Muscle of leg (tissue), 11 donors: ENCODE results near the gene CRABP1. TPM values are rescaled to one million over a fixed set of nuclear protein-coding genes. Genes with fewer than 3 reads are reported as not detected.

Experiments used
- DNase-seq: peaks from one replicate; pipeline ENCODE4 v3.0.0; 2013
- H3K27ac ChIP-seq: one replicate; pipeline ENCODE4 v1.5.1; 2013; ENCODE audit warnings: mild to moderate bottlenecking, low read length, control low read depth
- H3K27me3 ChIP-seq: one replicate; pipeline ENCODE4 v1.6.1; 2013; ENCODE audit warnings: low read length; ENCODE audit not compliant: control insufficient read depth, insufficient read depth
- H3K36me3 ChIP-seq: one replicate; pipeline ENCODE4 v1.6.1; 2013; ENCODE audit warnings: low read length; ENCODE audit not compliant: control insufficient read depth, insufficient read depth
- H3K4me1 ChIP-seq: one replicate; pipeline ENCODE4 v1.6.1; 2013; ENCODE audit warnings: low read length; ENCODE audit not compliant: control insufficient read depth, insufficient read depth
- H3K4me3 ChIP-seq: one replicate; pipeline ENCODE4 v1.5.1; 2013; ENCODE audit warnings: low read length, control low read depth
- H3K9me3 ChIP-seq: replicated peaks from 2 replicates; pipeline ENCODE4 v1.6.1; 2013; ENCODE audit warnings: low read depth, low read length; ENCODE audit not compliant: control insufficient read depth
- WGBS: methylation state at CpG from one replicate; pipeline ENCODE4 v1.1.5; 2013; ENCODE audit warnings: missing lambda C conversion rate; ENCODE audit not compliant: insufficient coverage; 5-methylcytosine and 5-hydroxymethylcytosine counted together
- polyA plus RNA-seq, 8 donors: library from polyadenylated mRNA; unstranded; fragments of 120-200 nt; gene quantifications; one replicate each; pipeline versions ENCODE4 v1.2.1 to v1.2.3, GENCODE V29; 2013; ENCODE audit warnings: inconsistent platforms in 1 of 8, low replicate concordance in 1 of 8; ENCODE audit not compliant: insufficient read length in 8 of 8, insufficient read depth in 1 of 8
- total RNA-seq: library from RNA; stranded (reverse); fragments of 120-200 nt; gene quantifications from one replicate; pipeline ENCODE4 v1.2.4, GENCODE V29; 2013

Gene CRABP1
- total and polyA plus RNA-seq, 9 donors: 16.3 to 159 (median 65.2) TPM

- DNase-seq: no peak
- Histone ChIP-seq H3K4me1 (peaks cover 2% of the 10 kb centered on the region), H3K9me3 (no peaks in the 10 kb centered on the region), H3K36me3 (no peaks in the 10 kb centered on the region), H3K27me3 (peaks cover 5% of the 10 kb centered on the region), H3K27ac (no peak overlapping the region), H3K4me3 (no peak overlapping the region)
- 40% methylated on average over 1 of the region's 9 CpGs for WGBS
These were observed 56.8 kb downstream of the CRABP1 start for GRCh38 chr15:78396976-78397375.

GRCh38 chr15:78397382-78397781 lies 57.2 kb downstream of the CRABP1 start:
- no peak for DNase-seq
- 100% methylated on average over 2 of the region's 2 CpGs for WGBS
- Histone ChIP-seq H3K4me1 (peaks cover 2% of the 10 kb centered on the region), H3K27me3 (peaks cover 5% of the 10 kb centered on the region), H3K4me3 (no peak overlapping the region), H3K9me3 (no peaks in the 10 kb centered on the region), H3K27ac (no peak overlapping the region), H3K36me3 (no peaks in the 10 kb centered on the region)

Other genes starting within 250 kb of the CRABP1 start
- not detected for gene SH2D7, start 247.8 kb upstream of the CRABP1 start, total RNA-seq
- gene SH2D7, start 247.8 kb upstream of the CRABP1 start, polyA plus RNA-seq: under 1 TPM; 0.06 to 0.36 (median 0.13) TPM
- 15.5 TPM for gene CIB2, start 208.9 kb upstream of the CRABP1 start, total RNA-seq
- 10 to 100 TPM; 12.7 to 31.6 (median 17.2) TPM for gene CIB2, start 208.9 kb upstream of the CRABP1 start, polyA plus RNA-seq
- 25.3 TPM for gene IDH3A, start 191.0 kb upstream of the CRABP1 start, total RNA-seq
- 10 to 100 TPM; 31.3 to 50.1 (median 35.6) TPM for gene IDH3A, start 191.0 kb upstream of the CRABP1 start, polyA plus RNA-seq
- gene ACSBG1, start 105.8 kb upstream of the CRABP1 start, total RNA-seq: 0.22 TPM
- gene ACSBG1, start 105.8 kb upstream of the CRABP1 start, polyA plus RNA-seq: 1 to 10 TPM in 1 of 8 donors, under 1 TPM in 7; 0.44 to 2.1 (median 0.58) TPM
- 27.8 TPM for gene DNAJA4, start 75.8 kb upstream of the CRABP1 start, total RNA-seq
- 100 to 1,000 TPM in 1 of 8 donors, 10 to 100 TPM in 7; 57.8 to 103 (median 78.2) TPM for gene DNAJA4, start 75.8 kb upstream of the CRABP1 start, polyA plus RNA-seq
- 53.8 TPM for gene SKIC8, start 40.7 kb upstream of the CRABP1 start, total RNA-seq
- 10 to 100 TPM; 50.2 to 65.0 (median 56.6) TPM for gene SKIC8, start 40.7 kb upstream of the CRABP1 start, polyA plus RNA-seq
- gene IREB2, start 97.9 kb downstream of the CRABP1 start, total RNA-seq: 33.2 TPM
- gene IREB2, start 97.9 kb downstream of the CRABP1 start, polyA plus RNA-seq: 10 to 100 TPM; 28.4 to 44.0 (median 38.5) TPM
- 4.0 TPM for gene HYKK, start 167.2 kb downstream of the CRABP1 start, total RNA-seq
- gene HYKK, start 167.2 kb downstream of the CRABP1 start, polyA plus RNA-seq: 1 to 10 TPM; 1.2 to 2.2 (median 1.8) TPM
- gene PSMA4, start 200.1 kb downstream of the CRABP1 start, total RNA-seq: 170 TPM
- gene PSMA4, start 200.1 kb downstream of the CRABP1 start, polyA plus RNA-seq: 100 to 1,000 TPM; 145 to 191 (median 165) TPM
- 0.71 TPM for gene CHRNA5, start 225.2 kb downstream of the CRABP1 start, total RNA-seq
- gene CHRNA5, start 225.2 kb downstream of the CRABP1 start, polyA plus RNA-seq: 1 to 10 TPM in 7 of 8 donors, under 1 TPM in 1; 0.80 to 1.8 (median 1.3) TPM